BJ (cell line): ENCODE results near the gene CTNNA1. TPM values are rescaled to one million over a fixed set of nuclear protein-coding genes. Genes with fewer than 3 reads are reported as not detected.
A peak's percentile ranks its signal among the peaks of the same experiment; 100 is the strongest.
"Not testable (repeated sequence)": the region's sequence is repeated elsewhere in the genome, so short reads cannot be mapped to it uniquely, and the experiment has no call there.

Source experiments
- CTCF ChIA-PET: fragments of 350-600 bp; formaldehyde crosslinking; extraction: SDS; loops from one replicate; lab custom pipeline; 2021; ENCODE audit warnings: antibody characterized with exemption, inconsistent platforms; lab: Yijun Ruan, JAX
- POLR2A ChIA-PET: fragments of 300-600 bp; sonication (Branson Sonifier 250); formaldehyde crosslinking; extraction: SDS; loops from one replicate; lab custom pipeline; 2021; ENCODE audit warnings: antibody characterized with exemption; lab: Charles Lee
- DNase-seq: peaks from one replicate; pipeline ENCODE4 v3.0.0-alpha.2; 2011; ENCODE audit warnings: low read depth
- H3K27me3 ChIP-seq: 2 replicates; pipeline ENCODE4 v1.6.0; 2011; ENCODE audit warnings: low read length; ENCODE audit not compliant: control insufficient read depth, insufficient read depth
- H3K36me3 ChIP-seq: 2 replicates; pipeline ENCODE4 v1.5.1; 2011; ENCODE audit warnings: low read length; ENCODE audit not compliant: control insufficient read depth, insufficient read depth
- H3K4me3 ChIP-seq: 2 replicates; pipeline ENCODE4 v1.5.1; 2011; ENCODE audit warnings: low read depth, mild to moderate bottlenecking, control low read depth, low read length
- polyA plus RNA-seq: library from polyadenylated mRNA; depleted of rRNA; stranded (reverse); fragments of >200 nt; gene quantifications from 2 replicates; pipeline ENCODE4 v1.2.3, GENCODE V29; 2011
- TF ChIP-seq, protein P1 (sequence below): IDR thresholded peaks from 2 replicates; pipeline ENCODE4 v1.5.1; 2011; ENCODE audit warnings: low read depth, mild to moderate bottlenecking, control low read depth, inconsistent platforms, low read length, moderate library complexity; ENCODE audit not compliant: insufficient read depth

The CTNNA1 gene
- polyA plus RNA-seq, 1 experiment = 169 TPM

DNA sequence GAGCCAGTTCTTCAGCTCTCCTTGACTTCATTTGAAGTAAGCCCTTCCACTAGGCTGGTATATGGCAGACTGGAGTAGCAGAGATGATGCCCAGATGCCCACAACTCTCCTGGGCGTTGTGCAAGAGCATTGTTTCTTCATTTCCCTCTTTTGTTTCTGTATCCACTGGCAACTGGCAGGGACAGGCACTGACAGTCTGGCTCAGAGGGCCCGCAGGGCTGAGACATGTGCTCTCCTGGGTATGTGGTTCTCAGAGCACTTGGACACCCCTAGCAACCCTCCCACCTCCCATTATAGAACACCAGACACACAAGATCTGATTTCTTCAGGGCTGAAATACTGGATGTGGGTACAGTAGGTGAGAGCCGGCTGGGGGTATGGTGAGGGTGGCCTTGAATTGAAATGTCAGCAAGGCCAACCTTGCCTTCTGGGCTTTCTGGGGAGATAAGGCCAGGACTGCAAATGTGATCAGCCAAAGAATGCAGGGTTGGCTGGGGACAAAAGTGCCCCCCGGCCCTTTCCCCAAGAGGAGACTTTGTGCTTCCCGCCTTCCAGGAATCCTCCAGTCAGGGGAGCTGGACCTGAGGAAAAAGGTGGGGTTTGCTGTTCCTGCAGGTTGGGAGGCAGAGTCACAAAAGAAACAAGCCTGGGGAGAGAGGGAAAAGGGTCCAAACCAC, 28.6 kb upstream of the CTNNA1 start:
- ChIA-PET CTCF (interaction anchor here (0.6 to 1.6 kb wide), 6 partner anchors 10 to 176 kb away, joined by 3 to 6 read pairs (median 4); no protein-coding TSS in a partner anchor), POLR2A (interaction anchor here (0.9 kb wide), 1 partner anchor 38 kb away, joined by 9 read pairs; no protein-coding TSS in a partner anchor)
- TF ChIP-seq, protein P1, sequence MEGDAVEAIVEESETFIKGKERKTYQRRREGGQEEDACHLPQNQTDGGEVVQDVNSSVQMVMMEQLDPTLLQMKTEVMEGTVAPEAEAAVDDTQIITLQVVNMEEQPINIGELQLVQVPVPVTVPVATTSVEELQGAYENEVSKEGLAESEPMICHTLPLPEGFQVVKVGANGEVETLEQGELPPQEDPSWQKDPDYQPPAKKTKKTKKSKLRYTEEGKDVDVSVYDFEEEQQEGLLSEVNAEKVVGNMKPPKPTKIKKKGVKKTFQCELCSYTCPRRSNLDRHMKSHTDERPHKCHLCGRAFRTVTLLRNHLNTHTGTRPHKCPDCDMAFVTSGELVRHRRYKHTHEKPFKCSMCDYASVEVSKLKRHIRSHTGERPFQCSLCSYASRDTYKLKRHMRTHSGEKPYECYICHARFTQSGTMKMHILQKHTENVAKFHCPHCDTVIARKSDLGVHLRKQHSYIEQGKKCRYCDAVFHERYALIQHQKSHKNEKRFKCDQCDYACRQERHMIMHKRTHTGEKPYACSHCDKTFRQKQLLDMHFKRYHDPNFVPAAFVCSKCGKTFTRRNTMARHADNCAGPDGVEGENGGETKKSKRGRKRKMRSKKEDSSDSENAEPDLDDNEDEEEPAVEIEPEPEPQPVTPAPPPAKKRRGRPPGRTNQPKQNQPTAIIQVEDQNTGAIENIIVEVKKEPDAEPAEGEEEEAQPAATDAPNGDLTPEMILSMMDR = no peak
- H3K4me3 ChIP-seq = no peak overlapping the region
- DNase-seq = no peak
- peaks cover 5% of the 10 kb centered on the region for H3K27me3 ChIP-seq
- H3K36me3 ChIP-seq = no peaks in the 10 kb centered on the region

DNA sequence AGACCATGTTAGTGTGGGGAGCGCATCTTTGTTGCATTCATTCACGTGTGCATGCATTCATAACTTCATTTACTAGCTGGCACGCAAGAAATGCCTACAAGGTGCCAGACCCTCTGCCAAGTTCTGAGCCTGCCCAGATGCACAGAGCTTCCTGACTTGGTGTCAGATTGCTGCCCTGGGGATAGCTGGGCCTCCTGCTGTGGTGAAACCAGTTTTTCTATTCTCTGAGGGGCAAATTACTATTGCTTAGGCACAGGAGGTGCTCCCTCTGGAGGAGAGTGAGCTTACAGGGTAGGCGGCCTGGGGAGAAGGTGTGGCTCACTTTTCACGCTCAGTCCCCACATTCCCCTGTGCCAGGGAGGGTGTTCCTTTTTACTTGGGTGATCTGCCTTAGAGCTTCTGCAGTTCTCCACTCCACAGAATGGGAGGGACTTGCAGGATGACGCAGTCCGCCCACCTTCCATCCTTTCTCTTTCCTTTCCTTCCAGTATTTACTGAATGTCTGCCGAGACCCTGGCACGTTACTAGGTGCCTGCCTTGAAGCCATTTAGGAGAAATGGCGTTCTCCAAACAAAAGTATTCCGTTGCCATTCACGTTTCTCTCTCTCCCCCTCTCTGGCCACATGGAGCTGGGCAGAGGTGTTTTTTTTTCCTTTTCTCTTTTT, 27.9 kb upstream of the CTNNA1 start:
- peak; percentile 20 for DNase-seq
- TF ChIP-seq, protein P1 = peak; percentile 56
- Histone ChIP-seq H3K27me3 (peaks cover 5% of the 10 kb centered on the region), H3K4me3 (no peak overlapping the region), H3K36me3 (no peaks in the 10 kb centered on the region)
- POLR2A ChIA-PET = interaction anchor here (0.9 kb wide), 1 partner anchor 37 kb away, joined by 9 read pairs; no protein-coding TSS in a partner anchor
- CTCF ChIA-PET = interaction anchor here (0.8 to 1.6 kb wide), 5 partner anchors 10 to 146 kb away, joined by 3 to 6 read pairs (median 4); no protein-coding TSS in a partner anchor

DNA sequence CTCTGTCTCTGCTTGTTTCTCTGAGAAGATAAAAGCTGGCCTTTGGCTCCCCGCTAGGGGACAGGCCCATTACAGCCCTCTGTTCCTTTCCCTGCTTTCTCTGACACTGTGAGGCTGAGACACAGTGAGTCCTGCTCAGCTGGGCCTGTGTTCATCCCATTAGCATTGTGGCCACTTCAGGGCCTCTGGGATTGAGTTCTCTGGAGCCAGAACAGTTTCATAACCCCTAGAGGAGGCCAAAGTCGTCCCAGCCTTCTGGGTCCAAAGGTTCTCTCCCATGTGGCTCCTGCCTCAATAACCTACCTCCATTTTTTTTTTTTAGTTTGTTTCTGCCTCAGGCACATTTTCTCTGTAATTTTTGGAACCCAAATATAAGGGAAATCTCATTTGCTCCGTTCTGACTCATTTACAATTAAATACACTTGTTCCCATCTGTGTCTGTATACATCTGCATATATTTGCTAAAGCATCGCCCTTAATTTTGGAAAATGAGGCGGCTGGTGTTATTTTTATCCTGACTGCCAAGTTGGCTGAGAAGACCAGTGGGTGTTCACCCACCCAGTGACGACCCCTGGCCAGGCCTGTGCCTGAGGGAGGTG, 27.3 kb upstream of the CTNNA1 start:
- ChIA-PET POLR2A (interaction anchor here (0.9 kb wide), 1 partner anchor 37 kb away, joined by 9 read pairs; no protein-coding TSS in a partner anchor), CTCF (interaction anchor here (0.8 to 1.6 kb wide), 4 partner anchors 11 to 147 kb away, joined by 3 to 5 read pairs (median 4); no protein-coding TSS in a partner anchor)
- Histone ChIP-seq H3K27me3 (peaks cover 5% of the 10 kb centered on the region), H3K4me3 (no peak overlapping the region), H3K36me3 (no peaks in the 10 kb centered on the region)
- TF ChIP-seq, protein P1 = peak; percentile 31
- no peak for DNase-seq

DNA sequence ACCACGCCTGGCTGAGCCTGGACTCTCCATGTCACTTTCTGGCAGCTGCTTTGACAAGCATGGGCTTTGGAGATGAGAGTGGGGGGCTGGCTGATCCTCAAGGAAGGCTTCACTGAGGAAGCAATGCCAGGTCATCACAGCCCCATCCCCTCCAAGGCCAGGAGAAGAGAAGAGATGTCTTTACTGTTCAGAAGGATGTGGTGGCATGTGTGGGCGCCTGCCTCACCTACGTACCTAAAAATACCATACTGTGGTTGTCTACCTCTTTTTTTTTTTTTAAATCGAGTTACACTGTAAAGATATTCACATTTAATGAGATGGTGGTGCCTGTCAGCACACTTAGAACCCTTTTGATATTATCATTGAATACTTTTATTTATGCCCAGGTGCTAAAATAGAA, 26.4 kb upstream of the CTNNA1 start:
- TF ChIP-seq, protein P1 = no peak
- no peaks in the 10 kb centered on the region for H3K36me3 ChIP-seq
- no peak overlapping the region for H3K4me3 ChIP-seq
- POLR2A ChIA-PET = no interaction called here
- peaks cover 4% of the 10 kb centered on the region for H3K27me3 ChIP-seq
- DNase-seq = no peak
- CTCF ChIA-PET = no interaction called here

DNA sequence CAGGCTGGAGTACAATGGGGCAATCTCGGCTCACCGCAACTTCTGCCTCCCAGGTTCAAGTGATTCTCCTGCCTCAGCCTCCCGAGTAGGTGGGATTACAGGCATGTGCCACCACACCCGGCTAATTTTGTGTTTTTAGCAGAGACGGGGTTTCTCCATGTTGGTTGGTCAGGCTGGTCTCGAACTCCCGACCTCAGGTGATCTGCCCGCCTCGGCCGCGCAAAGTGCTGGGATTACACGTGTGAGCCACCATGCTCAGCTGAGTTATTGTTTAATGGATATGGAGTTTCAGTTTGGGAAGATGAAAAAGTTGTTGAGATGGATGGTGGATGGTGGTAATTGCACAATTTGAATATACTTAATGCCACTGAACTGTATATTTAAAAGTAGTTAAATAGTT, 22.7 kb upstream of the CTNNA1 start:
- H3K36me3 ChIP-seq, DNase-seq, POLR2A ChIA-PET, CTCF ChIA-PET, H3K27me3 ChIP-seq, H3K4me3 ChIP-seq: not testable (repeated sequence)
